Esophagus muscularis mucosa (tissue), 4 donors: Measurements from ENCODE around the gene DSG3.

Experiments used
- EP300 ChIP-seq: sonication (generic); formaldehyde crosslinking; IDR thresholded peaks from one replicate; pipeline ENCODE4 v1.6.1; 2017; ENCODE audit warnings: antibody characterized with exemption
- POLR2A ChIP-seq: fragments of 450-650 bp; IDR thresholded peaks from one replicate; pipeline ENCODE4 v1.6.1; 2017; ENCODE audit warnings: antibody characterized with exemption, moderate library complexity, mild to moderate bottlenecking, low read depth
- POLR2AphosphoS5 ChIP-seq, 2 donors: sonication (generic); formaldehyde crosslinking; IDR thresholded peaks; one replicate each; pipeline ENCODE4 v1.6.1; 2017; ENCODE audit warnings: antibody characterized with exemption in 2 of 2
- TF ChIP-seq, protein P1 (sequence below), 3 experiments: fragments of 200-600 bp in 2 of 3; fragments of 450-650 bp in 1 of 3; sonication (generic) in 2 of 3; IDR thresholded peaks; one replicate each; pipeline ENCODE4 v1.5.1; 2017 to 2019; ENCODE audit warnings: antibody characterized with exemption in 3 of 3, mild to moderate bottlenecking in 2 of 3, moderate library complexity in 1 of 3

DNA sequence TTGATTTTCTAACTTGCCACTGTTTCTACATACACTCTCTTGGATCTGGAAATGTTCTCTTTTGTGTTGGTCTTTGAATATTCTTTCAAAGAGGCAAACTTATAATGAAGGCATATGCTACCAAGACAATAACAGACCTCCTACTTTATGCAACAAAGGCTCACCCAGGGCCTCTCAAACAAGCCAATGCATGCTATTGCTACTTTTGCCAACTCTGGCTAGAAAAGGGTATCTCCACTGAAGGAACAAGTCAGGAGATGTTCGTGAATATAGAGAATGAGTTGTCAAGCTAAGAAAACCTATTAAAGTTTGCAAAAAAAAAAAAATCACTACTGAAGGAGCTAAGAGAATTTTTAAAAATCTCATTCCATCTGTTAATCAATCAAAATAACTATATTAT lies 34.5 kb downstream of the DSG3 start:
- TF ChIP-seq, protein P1, sequence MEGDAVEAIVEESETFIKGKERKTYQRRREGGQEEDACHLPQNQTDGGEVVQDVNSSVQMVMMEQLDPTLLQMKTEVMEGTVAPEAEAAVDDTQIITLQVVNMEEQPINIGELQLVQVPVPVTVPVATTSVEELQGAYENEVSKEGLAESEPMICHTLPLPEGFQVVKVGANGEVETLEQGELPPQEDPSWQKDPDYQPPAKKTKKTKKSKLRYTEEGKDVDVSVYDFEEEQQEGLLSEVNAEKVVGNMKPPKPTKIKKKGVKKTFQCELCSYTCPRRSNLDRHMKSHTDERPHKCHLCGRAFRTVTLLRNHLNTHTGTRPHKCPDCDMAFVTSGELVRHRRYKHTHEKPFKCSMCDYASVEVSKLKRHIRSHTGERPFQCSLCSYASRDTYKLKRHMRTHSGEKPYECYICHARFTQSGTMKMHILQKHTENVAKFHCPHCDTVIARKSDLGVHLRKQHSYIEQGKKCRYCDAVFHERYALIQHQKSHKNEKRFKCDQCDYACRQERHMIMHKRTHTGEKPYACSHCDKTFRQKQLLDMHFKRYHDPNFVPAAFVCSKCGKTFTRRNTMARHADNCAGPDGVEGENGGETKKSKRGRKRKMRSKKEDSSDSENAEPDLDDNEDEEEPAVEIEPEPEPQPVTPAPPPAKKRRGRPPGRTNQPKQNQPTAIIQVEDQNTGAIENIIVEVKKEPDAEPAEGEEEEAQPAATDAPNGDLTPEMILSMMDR (IDR thresholded peaks at IDR 0.05) = no peak
- TF ChIP-seq POLR2AphosphoS5 (IDR thresholded peaks at IDR 0.05) (no peak), POLR2A (no peak), EP300 (no peak)
